Measurements from ENCODE around the gene MAP1LC3A.

The MAP1LC3A gene

GRCh38 chr20:34578521-34578920 lies 20.0 kb downstream of the MAP1LC3A start:
- no peak for DNase-seq

GRCh38 chr20:34579191-34579978 lies 20.9 kb downstream of the MAP1LC3A start:
- DNase-seq: no peak

GRCh38 chr20:34579979-34580940 lies 21.7 kb downstream of the MAP1LC3A start:
- DNase-seq: no peak

GRCh38 chr20:34581341-34582184 lies 23.0 kb downstream of the MAP1LC3A start:
- DNase-seq: no peak

GRCh38 chr20:34582221-34582620 lies 23.7 kb downstream of the MAP1LC3A start:
- no peak for DNase-seq

- DNase-seq: no peak
These were observed 24.4 kb downstream of the MAP1LC3A start for GRCh38 chr20:34582911-34583310.

- DNase-seq: no peak
These were observed 25.0 kb downstream of the MAP1LC3A start for GRCh38 chr20:34583544-34583943.

GRCh38 chr20:34585019-34585418 lies 26.5 kb downstream of the MAP1LC3A start:
- no peak for DNase-seq

GRCh38 chr20:34586488-34587163 lies 28.1 kb downstream of the MAP1LC3A start:
- no peak for DNase-seq

- DNase-seq: no peak
These were observed 37.1 kb downstream of the MAP1LC3A start for GRCh38 chr20:34595377-34596184.

- no peak for DNase-seq
These were observed 42.6 kb downstream of the MAP1LC3A start for GRCh38 chr20:34600892-34601653.

- no peak for DNase-seq
These were observed 46.7 kb downstream of the MAP1LC3A start for GRCh38 chr20:34604980-34605788.

GRCh38 chr20:34607066-34607465 lies 48.5 kb downstream of the MAP1LC3A start:
- DNase-seq: no peak
